SU-DHL-6 (cell line): ENCODE measurements around the gene DAAM2.

Experiments used
- H2AFZ ChIP-seq: fragments of 200-600 bp; sonication (generic); 2 replicates; pipeline ENCODE4 v1.6.1; 2014; ENCODE audit warnings: low read depth, mild to moderate bottlenecking, moderate library complexity, mixed read lengths, antibody characterized with exemption, low read length; ENCODE audit not compliant: severe bottlenecking
- H3F3A ChIP-seq: fragments of 200-600 bp; shearing (Covaris generic); 2 replicates; pipeline ENCODE4 v1.6.0; 2016; ENCODE audit warnings: antibody characterized with exemption, mild to moderate bottlenecking; ENCODE audit not compliant: insufficient read depth
- H3K27ac ChIP-seq: fragments of 200-600 bp; sonication (generic); 2 replicates; pipeline ENCODE4 v1.5.1; 2016; ENCODE audit warnings: low read depth, mild to moderate bottlenecking, low read length, moderate library complexity, mixed read lengths
- H3K27me3 ChIP-seq: fragments of 200-600 bp; sonication (generic), shearing (Covaris generic); 2 replicates; pipeline ENCODE4 v1.6.0; 2014; ENCODE audit warnings: mild to moderate bottlenecking, low read length
- H3K36me3 ChIP-seq: fragments of 200-600 bp; sonication (generic); 2 replicates; pipeline ENCODE4 v1.6.1; 2014; ENCODE audit warnings: mild to moderate bottlenecking, low read length, mixed read lengths
- H3K4me2 ChIP-seq: fragments of 300-600, 200-600 bp; shearing (Covaris generic), sonication (generic); 2 replicates; pipeline ENCODE4 v1.6.0; 2014; ENCODE audit warnings: low read length, low read depth, mild to moderate bottlenecking; ENCODE audit not compliant: poor library complexity, severe bottlenecking
- H3K4me3 ChIP-seq: fragments of 200-600 bp; sonication (generic); 2 replicates; pipeline ENCODE4 v1.5.1; 2014; ENCODE audit warnings: antibody characterized with exemption, low read length, mild to moderate bottlenecking, mixed read lengths; ENCODE audit not compliant: insufficient read depth, poor library complexity, severe bottlenecking
- H3K79me2 ChIP-seq: fragments of 200-600 bp; sonication (generic); 2 replicates; pipeline ENCODE4 v1.6.1; 2014; ENCODE audit warnings: mild to moderate bottlenecking, low read length, moderate library complexity; ENCODE audit not compliant: insufficient read depth
- H3K9ac ChIP-seq: fragments of 200-600 bp; sonication (generic); 2 replicates; pipeline ENCODE4 v1.7.0; 2014; ENCODE audit warnings: mild to moderate bottlenecking, low read length
- H3K9me2 ChIP-seq: fragments of 200-600 bp; sonication (generic); replicated peaks from 2 replicates; pipeline ENCODE4 v1.6.1; 2014; ENCODE audit warnings: low read length; ENCODE audit not compliant: insufficient read depth
- H3K9me3 ChIP-seq: fragments of 200-600 bp; sonication (generic); 2 replicates; pipeline ENCODE4 v1.6.1; 2014; ENCODE audit warnings: low read length, mixed read lengths; ENCODE audit not compliant: insufficient read depth
- H4K20me1 ChIP-seq: fragments of 200-600 bp; sonication (generic); 2 replicates; pipeline ENCODE4 v1.6.1; 2014; ENCODE audit warnings: low read depth, mild to moderate bottlenecking, antibody characterized with exemption, low read length, moderate library complexity, mixed read lengths
- CTCF ChIP-seq: fragments of 200-600 bp; sonication (generic); IDR thresholded peaks from one replicate; pipeline ENCODE4 v1.5.1; 2017; ENCODE audit warnings: antibody characterized with exemption, mild to moderate bottlenecking, low read length, moderate library complexity; ENCODE audit not compliant: insufficient read depth, poor library complexity, severe bottlenecking
- EZH2phosphoT487 ChIP-seq: fragments of 200-600 bp; sonication (generic), shearing (Covaris generic); conservative IDR thresholded peaks from 2 replicates; pipeline ENCODE4 v1.6.1; 2018; ENCODE audit warnings: mild to moderate bottlenecking, antibody characterized with exemption, low read length, moderate library complexity, mixed read lengths

The DAAM2 gene

DNA sequence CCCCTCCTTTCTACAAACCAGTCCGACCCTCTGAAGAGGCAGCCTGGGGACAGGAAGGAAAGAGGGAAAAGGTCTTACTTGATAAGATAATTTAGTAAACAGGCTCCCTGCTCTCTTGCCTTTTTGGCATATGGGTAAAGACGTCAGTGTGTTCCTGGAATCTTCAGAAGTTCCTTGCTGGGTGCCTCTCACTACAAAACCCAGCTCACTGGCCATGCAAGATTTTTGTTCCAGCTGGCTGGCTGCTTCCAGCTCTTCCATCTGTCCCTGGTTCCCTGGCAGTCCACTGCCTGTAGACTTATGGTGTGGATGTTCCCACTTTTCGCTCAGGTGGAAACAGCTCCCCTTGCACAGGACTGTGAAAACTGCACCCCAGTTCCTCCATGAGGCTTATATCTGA lies 84.7 kb downstream of the DAAM2 start:
- H4K20me1 ChIP-seq = no peaks in the 10 kb centered on the region
- no peaks in the 10 kb centered on the region for H3F3A ChIP-seq
- no peak overlapping the region for H3K9ac ChIP-seq
- H3K9me2 ChIP-seq = no peaks in the 10 kb centered on the region
- H3K4me3 ChIP-seq = no peak overlapping the region
- no peaks in the 10 kb centered on the region for H3K9me3 ChIP-seq
- no peak overlapping the region for H3K27ac ChIP-seq
- no peak overlapping the region for H3K4me2 ChIP-seq
- H3K36me3 ChIP-seq = no peaks in the 10 kb centered on the region
- H3K79me2 ChIP-seq = no peaks in the 10 kb centered on the region
- H2AFZ ChIP-seq = no peak overlapping the region
- H3K27me3 ChIP-seq = no peaks in the 10 kb centered on the region
- TF ChIP-seq CTCF = no peak
- no peak for TF ChIP-seq EZH2phosphoT487

DNA sequence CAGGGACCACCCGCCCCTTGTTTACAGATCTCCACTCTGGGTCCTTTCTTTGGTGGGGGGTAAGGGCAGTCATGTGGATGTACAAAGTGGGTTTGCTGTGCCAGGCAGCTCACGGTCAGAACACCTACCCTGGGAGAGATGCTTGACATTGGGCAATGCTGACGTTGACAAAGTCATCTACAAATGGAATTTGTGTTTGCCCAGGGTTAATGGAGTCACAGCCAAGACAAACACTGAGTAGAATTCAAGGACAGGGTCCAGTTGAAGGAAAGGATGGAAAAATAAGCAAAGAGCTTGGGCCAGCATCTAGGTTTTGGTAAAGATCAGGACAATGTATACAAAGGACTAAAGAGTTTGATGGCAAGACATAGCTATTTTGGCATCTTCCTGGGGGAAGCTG lies 87.4 kb downstream of the DAAM2 start:
- Histone ChIP-seq H3K27me3 (no peaks in the 10 kb centered on the region), H4K20me1 (no peaks in the 10 kb centered on the region), H3K9me2 (no peaks in the 10 kb centered on the region), H3K4me2 (no peak overlapping the region), H3K36me3 (no peaks in the 10 kb centered on the region), H3K79me2 (no peaks in the 10 kb centered on the region), H2AFZ (no peak overlapping the region), H3K4me3 (no peak overlapping the region), H3K9ac (no peak overlapping the region), H3F3A (no peaks in the 10 kb centered on the region), H3K9me3 (no peaks in the 10 kb centered on the region), H3K27ac (no peak overlapping the region)
- TF ChIP-seq CTCF (no peak), EZH2phosphoT487 (no peak)

- no peaks in the 10 kb centered on the region for H3K9me2 ChIP-seq
- no peaks in the 10 kb centered on the region for H3F3A ChIP-seq
- H3K9me3 ChIP-seq = no peaks in the 10 kb centered on the region
- H3K4me2 ChIP-seq = no peak overlapping the region
- H3K9ac ChIP-seq = no peak overlapping the region
- H4K20me1 ChIP-seq = no peaks in the 10 kb centered on the region
- no peaks in the 10 kb centered on the region for H3K36me3 ChIP-seq
- H3K27ac ChIP-seq = no peak overlapping the region
- H3K79me2 ChIP-seq = no peaks in the 10 kb centered on the region
- H2AFZ ChIP-seq = no peak overlapping the region
- H3K27me3 ChIP-seq = no peaks in the 10 kb centered on the region
- TF ChIP-seq CTCF = no peak
- no peak for TF ChIP-seq EZH2phosphoT487
- H3K4me3 ChIP-seq = no peak overlapping the region
Observed at GRCh38 chr6:39880594-39880993, 88.4 kb downstream of the DAAM2 start.
